Lower leg skin (tissue), 3 donors: Measurements from ENCODE around the gene ZMYND8.

Experiments
- CTCF ChIP-seq, 3 donors: fragments of 450-650 bp; IDR thresholded peaks; one replicate each; pipeline ENCODE4 v1.5.1; 2016; ENCODE audit warnings: antibody characterized with exemption in 3 of 3, mild to moderate bottlenecking in 3 of 3, moderate library complexity in 2 of 3
- POLR2A ChIP-seq, 2 donors: fragments of 450-650 bp; IDR thresholded peaks; one replicate each; pipeline ENCODE4 v1.6.1; 2016 to 2017; ENCODE audit warnings: antibody characterized with exemption in 2 of 2, mild to moderate bottlenecking in 1 of 2, moderate library complexity in 1 of 2

GRCh38 chr20:47160240-47160639 lies 196.3 kb downstream of the ZMYND8 start:
- no peak for TF ChIP-seq CTCF (IDR thresholded peaks at IDR 0.05)
- TF ChIP-seq POLR2A (IDR thresholded peaks at IDR 0.05): no peak
